SK-N-MC (cell line): Measurements from ENCODE around the gene TMEM69.
"Not testable (repeated sequence)": the region's sequence is repeated elsewhere in the genome, so short reads cannot be mapped to it uniquely, and the experiment has no call there.

Source experiments
- DNase-seq: peaks from one replicate; pipeline ENCODE4 v3.0.0-alpha.2; 2011; ENCODE audit warnings: low read depth, low spot score
- H3K27ac ChIP-seq: fragments of 200-600 bp; sonication (generic); 2 replicates; pipeline ENCODE4 v1.5.1; 2016; ENCODE audit warnings: mixed run types
- H3K36me3 ChIP-seq: fragments of 200-600 bp; sonication (generic); 2 replicates; pipeline ENCODE4 v1.6.1; 2017; ENCODE audit warnings: antibody characterized with exemption, low read length, mixed read lengths; ENCODE audit not compliant: insufficient read depth
- H3K4me3 ChIP-seq: fragments of 200-600 bp; sonication (generic); 2 replicates; pipeline ENCODE4 v1.5.1; 2016
- H3K9ac ChIP-seq: fragments of 200-600 bp; sonication (generic); 2 replicates; pipeline ENCODE4 v1.8.0; 2017; ENCODE audit warnings: mixed run types, mixed read lengths; ENCODE audit not compliant: insufficient read length
- H3K9me3 ChIP-seq: fragments of 200-600 bp; sonication (generic); 2 replicates; pipeline ENCODE4 v1.6.1; 2017; ENCODE audit warnings: low read depth, mild to moderate bottlenecking, antibody characterized with exemption, low read length, moderate library complexity, mixed read lengths
- EZH2 ChIP-seq: fragments of 200-600 bp; sonication (generic); IDR thresholded peaks from one replicate; pipeline ENCODE4 v1.6.1; 2017; ENCODE audit warnings: antibody characterized with exemption
- FOXP2 ChIP-seq: optimal IDR thresholded peaks from 2 replicates; pipeline ENCODE3; 2011; ENCODE audit warnings: mild to moderate bottlenecking, moderate library complexity; ENCODE audit not compliant: insufficient read depth; ENCODE audit errors: extremely low read length, control extremely low read depth
- POLR2AphosphoS5 ChIP-seq: IDR thresholded peaks from 2 replicates; pipeline ENCODE4 v1.6.1; 2012; ENCODE audit warnings: mild to moderate bottlenecking, low read depth, low read length, borderline replicate concordance

Gene TMEM69

GRCh38 chr1:45716700-45717099 is 28.7 kb downstream of the TMEM69 start:
- no peak for TF ChIP-seq FOXP2
- no peak for TF ChIP-seq EZH2
- TF ChIP-seq POLR2AphosphoS5 = no peak
- DNase-seq = no peak
- Histone ChIP-seq H3K4me3 (no peak overlapping the region), H3K36me3 (peaks cover 6% of the 10 kb centered on the region; the same call in 1 of the 2 replicates), H3K27ac (no peak overlapping the region), H3K9me3 (no peaks in the 10 kb centered on the region), H3K9ac (no peak overlapping the region)

- H3K9ac ChIP-seq, H3K27ac ChIP-seq, H3K9me3 ChIP-seq, H3K36me3 ChIP-seq, DNase-seq, H3K4me3 ChIP-seq: not testable (repeated sequence)
Observed at GRCh38 chr1:45717386-45717785, 29.4 kb downstream of the TMEM69 start.

- no peak overlapping the region for H3K9ac ChIP-seq
- H3K36me3 ChIP-seq = peaks cover 6% of the 10 kb centered on the region; the same call in 1 of the 2 replicates
- TF ChIP-seq EZH2 = no peak
- TF ChIP-seq POLR2AphosphoS5 = no peak
- no peak for TF ChIP-seq FOXP2
- no peak overlapping the region for H3K27ac ChIP-seq
- no peak overlapping the region for H3K4me3 ChIP-seq
- H3K9me3 ChIP-seq = no peaks in the 10 kb centered on the region
- DNase-seq = no peak
Observed at GRCh38 chr1:45718289-45718688, 30.3 kb downstream of the TMEM69 start.

DNA sequence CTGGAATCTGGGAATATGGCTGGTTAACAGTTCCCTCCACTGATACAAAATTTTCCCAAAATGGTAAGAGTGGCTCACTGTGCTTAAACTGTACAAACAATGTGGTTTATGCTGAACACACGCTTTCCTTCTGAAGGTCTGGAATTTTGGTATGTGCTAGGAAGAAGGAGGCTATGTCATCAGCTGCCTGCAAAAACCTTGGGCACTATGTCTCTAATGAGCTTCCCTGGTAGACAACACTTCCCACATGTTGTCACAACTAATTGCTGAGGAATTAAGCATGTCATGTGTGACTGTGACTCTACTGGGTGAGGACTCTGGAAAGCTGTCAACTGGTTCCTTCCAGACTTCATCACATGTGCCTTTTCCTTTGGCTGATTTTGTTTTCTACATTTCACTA is 33.2 kb downstream of the TMEM69 start:
- no peaks in the 10 kb centered on the region for H3K36me3 ChIP-seq
- no peak for DNase-seq
- H3K9ac ChIP-seq = no peak overlapping the region
- no peak overlapping the region for H3K4me3 ChIP-seq
- no peaks in the 10 kb centered on the region for H3K9me3 ChIP-seq
- TF ChIP-seq POLR2AphosphoS5 = no peak
- no peak for TF ChIP-seq EZH2
- TF ChIP-seq FOXP2 = no peak
- H3K27ac ChIP-seq = 0 out of 2 replicates have a peak overlapping the region, but pooled peaks have one; percentile 42

- Histone ChIP-seq H3K9me3 (no peaks in the 10 kb centered on the region), H3K9ac (no peak overlapping the region), H3K27ac (no peak overlapping the region), H3K4me3 (no peak overlapping the region), H3K36me3 (no peaks in the 10 kb centered on the region)
- no peak for TF ChIP-seq FOXP2
- TF ChIP-seq POLR2AphosphoS5 = no peak
- TF ChIP-seq EZH2 = no peak
- no peak for DNase-seq
Observed at GRCh38 chr1:45722809-45723208, 34.8 kb downstream of the TMEM69 start.

- Histone ChIP-seq H3K36me3 (no peaks in the 10 kb centered on the region), H3K27ac (no peak overlapping the region), H3K9me3 (no peaks in the 10 kb centered on the region), H3K9ac (no peak overlapping the region), H3K4me3 (no peak overlapping the region)
- TF ChIP-seq EZH2 (no peak), FOXP2 (no peak), POLR2AphosphoS5 (no peak)
- no peak for DNase-seq
Observed at GRCh38 chr1:45723248-45723930, 35.4 kb downstream of the TMEM69 start.

DNA sequence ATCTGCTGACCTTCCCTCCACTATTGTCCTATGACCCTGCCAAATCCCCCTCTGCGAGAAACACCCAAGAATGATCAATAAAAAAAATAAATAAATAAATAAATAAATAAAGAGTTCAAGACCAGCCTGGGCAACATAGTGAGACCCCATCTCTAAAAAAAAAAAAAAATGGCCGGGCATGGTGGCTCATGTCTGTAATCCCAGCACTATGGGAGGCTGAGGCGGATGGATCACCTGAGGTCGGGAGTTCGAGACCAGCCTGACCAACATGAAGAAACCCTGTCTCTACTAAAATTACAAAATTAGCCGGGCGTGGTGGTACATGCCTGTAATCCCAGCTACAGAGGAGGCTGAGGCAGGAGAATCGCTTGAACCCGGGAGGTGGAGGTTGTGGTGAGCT is 38.0 kb downstream of the TMEM69 start:
- not testable (repeated sequence) for H3K4me3 ChIP-seq, H3K27ac ChIP-seq, H3K36me3 ChIP-seq, H3K9me3 ChIP-seq, DNase-seq, H3K9ac ChIP-seq

GRCh38 chr1:45730075-45730779 is 42.2 kb downstream of the TMEM69 start:
- Histone ChIP-seq H3K9ac (no peak overlapping the region), H3K4me3 (no peak overlapping the region), H3K9me3 (no peaks in the 10 kb centered on the region), H3K27ac (no peak overlapping the region), H3K36me3 (no peaks in the 10 kb centered on the region)
- TF ChIP-seq FOXP2 = no peak
- TF ChIP-seq POLR2AphosphoS5 = no peak
- TF ChIP-seq EZH2 = no peak
- no peak for DNase-seq

DNA sequence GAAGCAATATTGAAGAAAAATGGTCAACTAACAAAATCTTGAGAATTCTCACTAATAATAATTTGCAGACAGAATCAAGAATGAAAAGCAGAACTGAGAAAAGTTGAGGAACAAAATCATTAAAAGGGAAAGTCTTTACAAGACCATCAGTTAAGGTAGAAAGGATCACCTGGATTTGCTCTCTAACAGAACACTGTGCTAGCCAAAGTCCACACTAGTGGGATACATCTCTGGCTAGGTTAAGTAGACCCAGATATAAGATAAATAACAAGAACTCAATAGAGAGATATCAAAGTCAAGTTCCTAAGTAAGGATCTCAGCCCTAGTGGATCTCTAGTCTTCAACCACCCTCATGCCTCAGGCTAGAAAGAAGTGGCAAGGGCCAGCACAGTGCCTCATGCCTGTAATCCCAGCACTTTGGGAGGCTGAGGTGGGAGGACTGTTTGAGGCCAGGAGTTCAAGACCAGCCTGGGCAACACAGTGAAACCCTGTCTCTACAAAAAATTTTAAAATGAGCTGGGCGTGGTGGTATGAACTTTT is 42.9 kb downstream of the TMEM69 start:
- TF ChIP-seq EZH2 = no peak
- no peak for TF ChIP-seq FOXP2
- TF ChIP-seq POLR2AphosphoS5 = no peak
- Histone ChIP-seq H3K9me3 (no peaks in the 10 kb centered on the region), H3K9ac (no peak overlapping the region), H3K36me3 (no peaks in the 10 kb centered on the region), H3K27ac (no peak overlapping the region), H3K4me3 (no peak overlapping the region)
- no peak for DNase-seq
